BJ (cell line): ENCODE measurements around the gene ZBTB5. TPM values are rescaled to one million over a fixed set of nuclear protein-coding genes. Genes with fewer than 3 reads are reported as not detected.

Source experiments
- CTCF ChIA-PET: fragments of 350-600 bp; formaldehyde crosslinking; extraction: SDS; loops from one replicate; lab custom pipeline; 2021; ENCODE audit warnings: antibody characterized with exemption, inconsistent platforms; lab: Yijun Ruan, JAX
- POLR2A ChIA-PET: fragments of 300-600 bp; sonication (Branson Sonifier 250); formaldehyde crosslinking; extraction: SDS; loops from one replicate; lab custom pipeline; 2021; ENCODE audit warnings: antibody characterized with exemption; lab: Charles Lee
- DNase-seq: peaks from one replicate; pipeline ENCODE4 v3.0.0-alpha.2; 2011; ENCODE audit warnings: low read depth
- H3K27me3 ChIP-seq: 2 replicates; pipeline ENCODE4 v1.6.0; 2011; ENCODE audit warnings: low read length; ENCODE audit not compliant: control insufficient read depth, insufficient read depth
- H3K36me3 ChIP-seq: 2 replicates; pipeline ENCODE4 v1.5.1; 2011; ENCODE audit warnings: low read length; ENCODE audit not compliant: control insufficient read depth, insufficient read depth
- H3K4me3 ChIP-seq: 2 replicates; pipeline ENCODE4 v1.5.1; 2011; ENCODE audit warnings: low read depth, mild to moderate bottlenecking, control low read depth, low read length
- polyA plus RNA-seq: library from polyadenylated mRNA; depleted of rRNA; stranded (reverse); fragments of >200 nt; gene quantifications from 2 replicates; pipeline ENCODE4 v1.2.3, GENCODE V29; 2011
- TF ChIP-seq, protein P1 (sequence below): IDR thresholded peaks from 2 replicates; pipeline ENCODE4 v1.5.1; 2011; ENCODE audit warnings: low read depth, mild to moderate bottlenecking, control low read depth, inconsistent platforms, low read length, moderate library complexity; ENCODE audit not compliant: insufficient read depth

The ZBTB5 gene
- polyA plus RNA-seq, 1 experiment = 12.6 TPM

DNA sequence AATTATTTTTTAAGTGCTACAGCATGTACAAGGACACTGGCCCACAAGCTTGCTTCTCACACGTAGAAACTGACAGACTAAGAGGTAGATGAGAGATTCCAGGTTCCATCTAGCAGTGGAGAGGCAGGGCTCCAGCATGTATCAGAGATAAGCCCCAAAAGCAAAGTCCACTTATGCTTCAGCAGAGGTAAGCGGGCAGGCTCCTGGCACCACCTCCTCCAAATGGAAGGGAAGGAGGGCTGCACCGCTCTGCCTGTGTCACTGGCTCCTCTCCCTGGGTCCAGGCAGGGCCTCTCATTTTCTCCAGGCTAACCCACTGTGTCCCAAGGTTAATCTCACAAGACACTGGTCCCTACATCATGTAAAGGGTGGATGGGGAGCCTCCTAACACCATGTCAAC is 26.9 kb downstream of the ZBTB5 start:
- Histone ChIP-seq H3K36me3 (peaks cover 33% of the 10 kb centered on the region), H3K4me3 (no peak overlapping the region), H3K27me3 (no peaks in the 10 kb centered on the region)
- TF ChIP-seq, protein P1, sequence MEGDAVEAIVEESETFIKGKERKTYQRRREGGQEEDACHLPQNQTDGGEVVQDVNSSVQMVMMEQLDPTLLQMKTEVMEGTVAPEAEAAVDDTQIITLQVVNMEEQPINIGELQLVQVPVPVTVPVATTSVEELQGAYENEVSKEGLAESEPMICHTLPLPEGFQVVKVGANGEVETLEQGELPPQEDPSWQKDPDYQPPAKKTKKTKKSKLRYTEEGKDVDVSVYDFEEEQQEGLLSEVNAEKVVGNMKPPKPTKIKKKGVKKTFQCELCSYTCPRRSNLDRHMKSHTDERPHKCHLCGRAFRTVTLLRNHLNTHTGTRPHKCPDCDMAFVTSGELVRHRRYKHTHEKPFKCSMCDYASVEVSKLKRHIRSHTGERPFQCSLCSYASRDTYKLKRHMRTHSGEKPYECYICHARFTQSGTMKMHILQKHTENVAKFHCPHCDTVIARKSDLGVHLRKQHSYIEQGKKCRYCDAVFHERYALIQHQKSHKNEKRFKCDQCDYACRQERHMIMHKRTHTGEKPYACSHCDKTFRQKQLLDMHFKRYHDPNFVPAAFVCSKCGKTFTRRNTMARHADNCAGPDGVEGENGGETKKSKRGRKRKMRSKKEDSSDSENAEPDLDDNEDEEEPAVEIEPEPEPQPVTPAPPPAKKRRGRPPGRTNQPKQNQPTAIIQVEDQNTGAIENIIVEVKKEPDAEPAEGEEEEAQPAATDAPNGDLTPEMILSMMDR = no peak
- DNase-seq = no peak
- ChIA-PET CTCF (interaction anchor here (1.3 kb wide), 1 partner anchor 12 kb away, joined by 3 read pairs; no protein-coding TSS in a partner anchor), POLR2A (no interaction called here)

DNA sequence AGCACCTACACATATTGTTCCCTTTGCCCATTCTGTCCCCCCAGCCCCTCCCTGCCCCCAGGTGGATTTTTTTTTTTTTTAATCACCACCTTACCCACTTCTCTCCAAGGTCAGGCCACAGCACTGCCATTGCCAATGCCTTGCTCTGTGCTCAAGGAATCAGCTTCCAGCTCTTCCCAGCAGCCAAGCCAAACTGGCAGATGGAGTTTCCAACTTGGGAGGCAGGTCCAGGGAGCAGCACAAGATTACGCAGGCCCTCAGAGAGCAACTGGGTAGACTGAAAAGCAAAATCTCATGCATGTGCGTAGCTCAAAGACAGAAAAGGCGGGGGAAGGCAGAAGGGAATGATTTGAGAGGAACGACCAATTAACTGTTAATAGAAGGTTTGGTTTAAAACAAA is 27.6 kb downstream of the ZBTB5 start:
- peaks cover 34% of the 10 kb centered on the region for H3K36me3 ChIP-seq
- ChIA-PET CTCF (no interaction called here), POLR2A (no interaction called here)
- no peak overlapping the region for H3K4me3 ChIP-seq
- DNase-seq = no peak
- TF ChIP-seq, protein P1 = no peak
- H3K27me3 ChIP-seq = no peaks in the 10 kb centered on the region

DNA sequence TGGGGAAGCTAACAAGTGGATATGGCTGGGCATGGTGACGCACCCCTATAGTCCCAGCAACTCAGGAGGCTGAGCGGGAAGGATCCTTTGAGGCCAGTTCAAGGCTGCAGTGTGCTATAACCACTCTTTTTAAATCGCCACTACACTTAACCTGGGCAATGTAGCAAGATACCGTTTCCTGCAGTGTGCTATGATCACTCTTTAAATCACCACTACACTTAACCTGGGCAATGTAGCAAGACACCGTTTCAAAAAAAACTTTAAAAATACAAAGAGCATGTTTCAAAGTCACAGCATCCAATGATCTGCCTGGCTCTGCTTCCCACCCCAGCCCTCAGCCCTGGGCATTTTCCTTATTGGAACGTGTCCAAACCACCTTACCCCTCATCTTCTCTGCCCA is 28.2 kb downstream of the ZBTB5 start:
- no peaks in the 10 kb centered on the region for H3K27me3 ChIP-seq
- DNase-seq = no peak
- POLR2A ChIA-PET = no interaction called here
- peaks cover 33% of the 10 kb centered on the region for H3K36me3 ChIP-seq
- TF ChIP-seq, protein P1 = no peak
- H3K4me3 ChIP-seq = no peak overlapping the region
- CTCF ChIA-PET = no interaction called here

DNA sequence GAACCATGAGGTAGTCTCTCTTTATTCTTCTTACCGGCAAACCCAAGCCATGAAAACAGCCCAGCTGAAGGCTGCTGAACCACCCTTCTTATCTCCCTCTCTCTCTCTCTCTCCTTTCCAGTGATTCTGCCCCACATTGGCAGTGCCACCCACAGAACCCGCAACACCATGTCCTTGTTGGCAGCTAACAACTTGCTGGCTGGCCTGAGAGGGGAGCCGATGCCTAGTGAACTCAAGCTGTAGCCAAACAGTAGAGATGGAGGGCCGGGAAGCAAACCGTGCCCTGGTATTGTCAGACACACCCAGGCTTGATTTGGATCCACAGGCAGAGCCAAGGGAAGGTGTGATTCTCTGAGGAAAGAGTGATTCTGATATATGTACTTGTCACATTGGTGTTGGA is 28.7 kb downstream of the ZBTB5 start:
- no peak overlapping the region for H3K4me3 ChIP-seq
- peaks cover 33% of the 10 kb centered on the region for H3K36me3 ChIP-seq
- ChIA-PET CTCF (no interaction called here), POLR2A (no interaction called here)
- no peaks in the 10 kb centered on the region for H3K27me3 ChIP-seq
- DNase-seq = no peak
- TF ChIP-seq, protein P1 = no peak

DNA sequence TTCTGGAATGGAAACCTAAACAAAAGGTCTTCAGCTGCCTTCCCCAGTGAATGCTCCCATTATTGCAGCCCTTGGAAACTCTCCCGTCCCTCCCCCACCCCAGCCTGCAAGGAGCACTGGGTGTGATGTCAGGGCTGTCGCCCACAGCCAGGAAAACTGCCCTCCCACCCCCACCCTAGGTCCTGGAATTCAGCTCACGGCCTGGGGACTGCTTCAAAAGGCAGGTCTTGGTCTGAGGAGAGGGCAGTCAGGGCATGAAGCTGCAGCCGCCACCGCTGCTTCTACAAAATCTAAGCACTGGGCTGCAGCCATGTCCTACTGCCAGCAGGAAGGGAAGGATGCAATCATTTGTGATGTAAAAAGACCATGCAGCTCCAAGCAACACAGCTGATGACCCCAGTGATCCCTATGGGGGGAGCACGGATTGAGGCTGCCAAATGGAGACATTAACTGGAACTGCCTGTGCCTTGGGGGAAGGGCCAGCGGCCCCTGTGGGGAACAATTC is 31.3 kb downstream of the ZBTB5 start:
- POLR2A ChIA-PET = no interaction called here
- TF ChIP-seq, protein P1 = no peak
- Histone ChIP-seq H3K4me3 (no peak overlapping the region), H3K36me3 (peaks cover 36% of the 10 kb centered on the region), H3K27me3 (no peaks in the 10 kb centered on the region)
- no peak for DNase-seq
- CTCF ChIA-PET = no interaction called here
